Suprapubic skin (tissue), 4 donors: ENCODE data around the gene FOXN3. TPM values are rescaled to one million over a fixed set of nuclear protein-coding genes. Genes with fewer than 3 reads are reported as not detected.

Experiments used
- DNase-seq, 2 donors: peaks; one replicate each; pipeline ENCODE4 v3.0.0-alpha.2; 2019; ENCODE audit warnings: low spot score in 2 of 2
- H3K27ac ChIP-seq: fragments of 200-600 bp; sonication (generic); one replicate; pipeline ENCODE4 v1.5.1; 2019
- H3K27me3 ChIP-seq: fragments of 200-600 bp; sonication (generic); one replicate; pipeline ENCODE4 v1.5.1; 2019
- H3K36me3 ChIP-seq: fragments of 200-600 bp; sonication (generic); one replicate; pipeline ENCODE4 v1.5.1; 2019
- H3K4me1 ChIP-seq: fragments of 200-600 bp; sonication (generic); one replicate; pipeline ENCODE4 v1.5.1; 2019
- H3K4me3 ChIP-seq: fragments of 200-600 bp; sonication (generic); one replicate; pipeline ENCODE4 v1.5.1; 2019; ENCODE audit warnings: mild to moderate bottlenecking
- H3K9me3 ChIP-seq: fragments of 200-600 bp; sonication (generic); one replicate; pipeline ENCODE4 v1.5.1; 2019
- EP300 ChIP-seq: sonication (generic); formaldehyde crosslinking; IDR thresholded peaks from one replicate; pipeline ENCODE4 v1.6.1; 2017; ENCODE audit warnings: antibody characterized with exemption
- POLR2A ChIP-seq, 2 donors: fragments of 450-650 bp; IDR thresholded peaks; one replicate each; pipeline ENCODE4 v1.6.1; 2017; ENCODE audit warnings: antibody characterized with exemption in 2 of 2, mild to moderate bottlenecking in 2 of 2, moderate library complexity in 2 of 2
- POLR2AphosphoS5 ChIP-seq, 3 donors: sonication (generic); formaldehyde crosslinking; IDR thresholded peaks; one replicate each; pipeline ENCODE4 v1.6.1; 2017; ENCODE audit warnings: antibody characterized with exemption in 3 of 3
- WGBS: methylation state at CpG from one replicate; pipeline ENCODE4 v1.1.5; 2018; 5-methylcytosine and 5-hydroxymethylcytosine counted together
- total RNA-seq, 4 donors: library from RNA; depleted of rRNA; stranded (reverse); fragments of >200 nt; gene quantifications; one replicate each; pipeline ENCODE4 v1.1.0, GENCODE V29; 2016
- TF ChIP-seq, protein P1 (sequence below), 2 donors: fragments of 200-600 bp in 1 of 2; fragments of 450-650 bp in 1 of 2; sonication (generic) in 1 of 2; IDR thresholded peaks; one replicate each; pipeline ENCODE4 v1.5.1; 2016 to 2019; ENCODE audit warnings: antibody characterized with exemption in 2 of 2, mild to moderate bottlenecking in 1 of 2, moderate library complexity in 1 of 2

The FOXN3 gene
- total RNA-seq, 4 donors from 2014 or later: 117 to 272 (median 172) TPM

DNA sequence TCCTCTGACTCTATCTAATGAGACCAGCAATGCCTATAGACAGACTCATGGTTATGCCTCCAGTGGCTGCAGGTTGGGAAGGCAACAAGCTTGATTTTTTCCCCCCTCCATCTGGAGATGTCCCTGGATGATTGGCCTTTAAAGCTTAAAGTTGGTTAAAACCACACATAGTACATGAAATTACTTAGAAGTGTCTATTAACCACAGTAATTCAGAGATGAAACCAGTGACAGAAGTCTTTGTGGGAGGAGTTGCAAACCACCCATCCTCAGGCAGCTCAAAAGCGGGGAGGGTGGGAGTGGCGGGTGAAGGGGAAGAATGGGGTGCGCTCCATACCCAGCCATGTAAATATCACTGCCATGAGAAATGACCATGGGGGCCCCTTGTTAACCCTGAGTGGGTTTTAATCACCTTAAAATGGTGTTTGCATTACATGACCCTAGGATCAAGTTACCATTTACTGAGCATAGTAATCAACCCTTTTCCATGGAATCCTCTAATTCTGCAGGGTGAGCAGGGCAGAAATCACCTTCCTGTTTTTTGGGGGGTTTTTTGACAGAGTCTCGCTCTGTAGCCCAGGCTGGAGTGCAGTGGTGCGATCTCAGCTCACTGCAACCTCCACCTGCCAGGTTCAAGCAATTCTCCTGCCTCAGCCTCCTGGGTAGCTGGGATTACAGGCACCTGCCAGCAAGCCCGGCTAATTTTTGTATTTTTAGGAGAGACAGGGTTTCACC, 133.5 kb downstream of the FOXN3 start:
- Histone ChIP-seq H3K9me3 (no peaks in the 10 kb centered on the region), H3K27ac (no peak overlapping the region), H3K4me1 (no peaks in the 10 kb centered on the region), H3K27me3 (no peaks in the 10 kb centered on the region), H3K36me3 (no peaks in the 10 kb centered on the region), H3K4me3 (no peak overlapping the region)
- 98% methylated on average over 5 of the region's 6 CpGs for WGBS
- TF ChIP-seq, protein P1, sequence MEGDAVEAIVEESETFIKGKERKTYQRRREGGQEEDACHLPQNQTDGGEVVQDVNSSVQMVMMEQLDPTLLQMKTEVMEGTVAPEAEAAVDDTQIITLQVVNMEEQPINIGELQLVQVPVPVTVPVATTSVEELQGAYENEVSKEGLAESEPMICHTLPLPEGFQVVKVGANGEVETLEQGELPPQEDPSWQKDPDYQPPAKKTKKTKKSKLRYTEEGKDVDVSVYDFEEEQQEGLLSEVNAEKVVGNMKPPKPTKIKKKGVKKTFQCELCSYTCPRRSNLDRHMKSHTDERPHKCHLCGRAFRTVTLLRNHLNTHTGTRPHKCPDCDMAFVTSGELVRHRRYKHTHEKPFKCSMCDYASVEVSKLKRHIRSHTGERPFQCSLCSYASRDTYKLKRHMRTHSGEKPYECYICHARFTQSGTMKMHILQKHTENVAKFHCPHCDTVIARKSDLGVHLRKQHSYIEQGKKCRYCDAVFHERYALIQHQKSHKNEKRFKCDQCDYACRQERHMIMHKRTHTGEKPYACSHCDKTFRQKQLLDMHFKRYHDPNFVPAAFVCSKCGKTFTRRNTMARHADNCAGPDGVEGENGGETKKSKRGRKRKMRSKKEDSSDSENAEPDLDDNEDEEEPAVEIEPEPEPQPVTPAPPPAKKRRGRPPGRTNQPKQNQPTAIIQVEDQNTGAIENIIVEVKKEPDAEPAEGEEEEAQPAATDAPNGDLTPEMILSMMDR (IDR thresholded peaks at IDR 0.05): no peak
- DNase-seq: peak in 1 of 2 donors; percentile 38

DNA sequence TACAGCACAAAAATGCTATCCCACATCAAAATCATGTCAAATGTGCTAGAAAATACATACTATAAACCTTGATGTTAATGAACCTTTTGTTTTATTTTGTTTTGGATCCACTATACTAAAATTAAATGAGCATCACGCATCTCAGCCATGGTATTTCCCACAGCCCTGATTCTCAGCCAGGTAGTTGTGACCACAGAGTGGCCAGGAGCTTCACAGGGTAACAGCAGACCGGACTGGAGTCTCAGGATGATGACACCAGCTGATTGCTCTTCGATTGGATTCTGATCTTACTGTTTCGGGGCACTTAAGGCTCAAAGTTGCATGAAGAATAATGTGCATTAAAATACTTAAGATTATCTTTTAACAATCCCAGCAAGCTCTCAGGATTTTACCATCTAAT, 134.8 kb downstream of the FOXN3 start:
- DNase-seq: no peak
- Histone ChIP-seq H3K4me1 (no peaks in the 10 kb centered on the region), H3K9me3 (no peaks in the 10 kb centered on the region), H3K27ac (no peak overlapping the region), H3K36me3 (no peaks in the 10 kb centered on the region), H3K27me3 (no peaks in the 10 kb centered on the region), H3K4me3 (no peak overlapping the region)
- TF ChIP-seq EP300 (no peak), POLR2AphosphoS5 (IDR thresholded peaks at IDR 0.05) (no peak), POLR2A (IDR thresholded peaks at IDR 0.05) (no peak)
- TF ChIP-seq, protein P1 (IDR thresholded peaks at IDR 0.05): no peak
- 92% methylated on average over 4 of the region's 4 CpGs for WGBS

DNA sequence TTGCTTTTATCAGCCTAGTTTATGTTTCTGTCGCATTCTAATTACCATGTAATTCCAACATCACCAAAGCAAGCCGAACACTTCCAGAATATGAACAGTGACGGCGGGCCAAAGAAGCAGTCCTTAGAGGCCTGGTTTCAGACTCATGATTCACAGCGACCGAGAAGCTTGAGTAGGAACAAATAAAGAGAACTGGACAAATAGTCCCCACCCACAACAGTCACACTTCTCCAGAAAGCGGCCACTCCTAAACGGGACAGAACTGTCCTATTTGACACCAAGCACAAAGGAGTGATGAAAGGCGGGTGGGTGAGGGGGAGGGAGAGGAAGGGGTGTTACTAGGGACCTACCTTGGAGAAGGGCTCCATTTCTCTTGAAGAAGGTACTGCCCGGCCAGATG, 136.4 kb downstream of the FOXN3 start:
- Histone ChIP-seq H3K27ac (no peak overlapping the region), H3K4me1 (no peaks in the 10 kb centered on the region), H3K36me3 (no peaks in the 10 kb centered on the region), H3K4me3 (no peak overlapping the region), H3K9me3 (no peaks in the 10 kb centered on the region), H3K27me3 (no peaks in the 10 kb centered on the region)
- 86% methylated on average over 10 of the region's 10 CpGs for WGBS
- TF ChIP-seq EP300 (no peak), POLR2AphosphoS5 (IDR thresholded peaks at IDR 0.05) (no peak), POLR2A (IDR thresholded peaks at IDR 0.05) (no peak)
- TF ChIP-seq, protein P1 (IDR thresholded peaks at IDR 0.05): no peak
- peak in 1 of 2 donors; percentile 15 for DNase-seq

DNA sequence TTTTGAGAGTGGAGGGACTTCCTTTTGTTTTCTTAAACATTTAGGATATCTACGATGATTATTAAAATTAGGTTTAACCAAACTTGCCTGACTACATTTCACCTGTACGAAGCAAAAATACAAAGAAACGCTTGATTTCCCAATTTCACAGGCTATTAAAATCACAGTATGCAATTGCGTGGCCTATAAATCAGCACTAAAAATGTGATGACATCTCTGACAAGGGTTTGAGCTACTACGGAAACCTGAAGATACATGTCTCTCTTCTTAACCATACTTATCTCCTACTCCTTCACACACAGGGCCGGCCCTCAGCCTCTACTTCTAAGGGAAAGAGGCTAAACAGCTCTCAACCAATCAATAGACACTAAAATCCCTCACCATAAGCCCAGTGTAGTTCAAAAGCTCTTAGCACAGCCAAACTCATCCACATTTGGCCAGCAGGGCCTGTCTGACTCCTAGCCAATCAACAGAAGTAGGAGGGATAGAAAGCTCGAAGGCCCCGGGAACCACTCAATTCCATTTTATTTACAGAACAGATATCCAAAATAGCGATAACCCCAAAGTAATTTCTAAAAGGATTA, 137.3 kb downstream of the FOXN3 start:
- Histone ChIP-seq H3K27me3 (no peaks in the 10 kb centered on the region), H3K9me3 (no peaks in the 10 kb centered on the region), H3K4me1 (no peaks in the 10 kb centered on the region), H3K36me3 (no peaks in the 10 kb centered on the region), H3K27ac (no peak overlapping the region), H3K4me3 (no peak overlapping the region)
- TF ChIP-seq, protein P1 (IDR thresholded peaks at IDR 0.05): no peak
- TF ChIP-seq POLR2AphosphoS5 (IDR thresholded peaks at IDR 0.05) (no peak), EP300 (no peak), POLR2A (IDR thresholded peaks at IDR 0.05) (no peak)
- no peak for DNase-seq
- WGBS: 86% methylated on average over 9 of the region's 9 CpGs

DNA sequence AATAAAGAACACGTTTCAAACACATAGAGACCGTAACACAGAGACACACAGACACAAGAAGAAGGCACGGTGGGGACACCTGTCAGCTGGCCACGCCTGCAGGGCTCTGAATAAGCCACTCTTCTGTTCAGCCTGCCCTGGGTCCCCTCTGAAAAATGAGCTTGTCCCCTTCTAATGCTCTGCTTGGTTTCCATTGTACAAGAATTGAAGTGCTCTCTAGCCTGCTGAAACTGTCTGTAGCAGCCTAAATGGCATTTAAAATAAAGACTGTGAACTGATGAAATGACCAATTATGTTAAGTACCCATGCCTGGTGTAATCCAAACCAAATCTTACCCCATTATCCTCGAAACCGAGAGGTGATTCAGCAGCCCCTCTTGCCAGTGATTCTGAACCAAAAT, 139.8 kb downstream of the FOXN3 start:
- Histone ChIP-seq H3K4me3 (no peak overlapping the region), H3K4me1 (no peaks in the 10 kb centered on the region), H3K9me3 (no peaks in the 10 kb centered on the region), H3K36me3 (no peaks in the 10 kb centered on the region), H3K27me3 (no peaks in the 10 kb centered on the region), H3K27ac (no peak overlapping the region)
- TF ChIP-seq POLR2AphosphoS5 (IDR thresholded peaks at IDR 0.05) (no peak), EP300 (no peak)
- TF ChIP-seq, protein P1 (IDR thresholded peaks at IDR 0.05): no peak
- WGBS: 91% methylated on average over 6 of the region's 6 CpGs
- no peak for DNase-seq
